Keratinocyte (primary cell): ENCODE data around the gene POMZP3. TPM values are rescaled to one million over a fixed set of nuclear protein-coding genes. Genes with fewer than 3 reads are reported as not detected.
"Not testable (repeated sequence)": the region's sequence is repeated elsewhere in the genome, so short reads cannot be mapped to it uniquely, and the experiment has no call there.

Experiments
- DNase-seq: peaks from one replicate; pipeline ENCODE4 v3.0.0-alpha.2; 2011; ENCODE audit warnings: low read depth, missing footprints, low spot score
- FAIRE-seq: peaks from 2 replicates; lab custom pipeline; 2011; peaks lifted over from hg19 to GRCh38; lab: Jason Lieb, UNC
- H2AFZ ChIP-seq: 2 replicates; pipeline ENCODE4 v1.6.0; 2012; ENCODE audit warnings: low read length, control low read depth, inconsistent platforms; ENCODE audit not compliant: control insufficient read depth
- H3K27ac ChIP-seq: 2 replicates; pipeline ENCODE4 v1.5.1; 2011; ENCODE audit warnings: low read length; ENCODE audit not compliant: control insufficient read depth, insufficient read depth
- H3K27me3 ChIP-seq: 3 replicates; pipeline ENCODE4 v1.6.0; 2011; ENCODE audit warnings: low read length; ENCODE audit not compliant: control insufficient read depth, insufficient read depth; ENCODE audit errors: extremely low read depth
- H3K36me3 ChIP-seq, 2 experiments: 2 replicates in 1 of 2; 3 replicates in 1 of 2; pipeline ENCODE4 v1.5.1; 2011; ENCODE audit warnings: low read length in 2 of 2, mild to moderate bottlenecking in 1 of 2; ENCODE audit not compliant: control insufficient read depth in 2 of 2, insufficient read depth in 2 of 2; ENCODE audit errors: extremely low read depth in 1 of 2
- H3K4me1 ChIP-seq: 3 replicates; pipeline ENCODE4 v1.5.1; 2011; ENCODE audit warnings: low read length; ENCODE audit not compliant: control insufficient read depth, insufficient read depth; ENCODE audit errors: extremely low read depth
- H3K4me2 ChIP-seq: 3 replicates; pipeline ENCODE4 v1.6.0; 2011; ENCODE audit warnings: low read depth, low read length; ENCODE audit not compliant: control insufficient read depth, insufficient read depth; ENCODE audit errors: extremely low read depth
- H3K4me3 ChIP-seq, 3 experiments: fragments of 200-600 bp in 1 of 3; sonication (generic) in 1 of 3; 2 replicates in 2 of 3; 3 replicates in 1 of 3; pipeline ENCODE4 v1.5.1; 2011 to 2016; ENCODE audit warnings: low read length in 3 of 3, mild to moderate bottlenecking in 3 of 3, control low read depth in 2 of 3, inconsistent platforms in 1 of 3, low read depth in 1 of 3, mixed read lengths in 1 of 3, mixed run types in 1 of 3, moderate library complexity in 1 of 3; ENCODE audit not compliant: control insufficient read depth in 2 of 3, insufficient read depth in 2 of 3; ENCODE audit errors: extremely low read depth in 1 of 3
- H3K79me2 ChIP-seq: 2 replicates; pipeline ENCODE4 v1.6.0; 2012; ENCODE audit warnings: low read length; ENCODE audit not compliant: control insufficient read depth, insufficient read depth
- H3K9ac ChIP-seq: 3 replicates; pipeline ENCODE4 v1.6.0; 2011; ENCODE audit warnings: low read length; ENCODE audit not compliant: control insufficient read depth, insufficient read depth; ENCODE audit errors: extremely low read depth
- H3K9me1 ChIP-seq: 3 replicates; pipeline ENCODE4 v1.6.0; 2011; ENCODE audit warnings: low read length; ENCODE audit not compliant: control insufficient read depth, insufficient read depth; ENCODE audit errors: extremely low read depth
- H3K9me3 ChIP-seq: 2 replicates; pipeline ENCODE4 v1.5.1; 2012; ENCODE audit warnings: low read depth, low read length; ENCODE audit not compliant: control insufficient read depth
- H4K20me1 ChIP-seq: 3 replicates; pipeline ENCODE4 v1.6.0; 2011; ENCODE audit warnings: low read length; ENCODE audit not compliant: control insufficient read depth, insufficient read depth; ENCODE audit errors: extremely low read depth
- CTCF ChIP-seq, 3 experiments: IDR thresholded peaks in 1 of 3; conservative IDR thresholded peaks in 1 of 3; optimal IDR thresholded peaks in 1 of 3; 2 replicates in 2 of 3; 3 replicates in 1 of 3; pipeline versions ENCODE3 to v1.5.1; 2011; ENCODE audit warnings: low read length in 3 of 3, mild to moderate bottlenecking in 3 of 3, moderate library complexity in 2 of 3, control low read depth in 1 of 3, inconsistent platforms in 1 of 3; ENCODE audit not compliant: insufficient read depth in 2 of 3; ENCODE audit errors: extremely low read depth in 1 of 3
- dilution Hi-C: fragments of 300-500 bp; cut with MboI; formaldehyde crosslinking; loops from one replicate; pipeline ENCODE4 v1.7.0; 2020; ENCODE audit warnings: low sequenced_read_pairs; ENCODE audit not compliant: extremely low pct_ligation_motif_present
- polyA plus RNA-seq, 5 experiments: library from polyadenylated mRNA; depleted of rRNA in 3 of 5; stranded (reverse) in 3 of 5; stranded (forward) in 1 of 5; unstranded in 1 of 5; fragments of >200 nt; gene quantifications; 1 replicate in 1 of 5; 2 replicates in 3 of 5; 3 replicates in 1 of 5; pipeline versions ENCODE4 v1.2.1 to v1.2.3, GENCODE V29; 2011 to 2012; ENCODE audit warnings: missing spikeins in 2 of 5, low read depth in 1 of 5, low replicate concordance in 1 of 5

POMZP3 gene
- polyA plus RNA-seq, 1 donor (not counting 4 experiments of a cell fraction or from before 2014, with no cell fraction given) = 9.1 TPM

GRCh38 chr7:76613783-76614182 lies 13.3 kb downstream of the POMZP3 start:
- H3K9ac ChIP-seq, H4K20me1 ChIP-seq, H3K79me2 ChIP-seq, H3K9me1 ChIP-seq, H3K9me3 ChIP-seq, H3K27ac ChIP-seq, H3K4me1 ChIP-seq, H3K4me3 ChIP-seq, H3K27me3 ChIP-seq, H2AFZ ChIP-seq, DNase-seq, H3K36me3 ChIP-seq, dilution Hi-C loops, H3K4me2 ChIP-seq: not testable (repeated sequence)
- peak in 1 of 3 experiments; percentile 8 for TF ChIP-seq CTCF (optimal IDR thresholded peaks at IDR 0.05 in 1 of 3, IDR thresholded peaks at IDR 0.05 in 1 of 3, conservative IDR thresholded peaks at IDR 0.05 in 1 of 3; ENCODE audit: extremely low read depth in 1 of 3, insufficient read depth in 2 of 3, low read length in 3 of 3)
- FAIRE-seq = peak; percentile 74

- peak; percentile 87 for FAIRE-seq
- DNase-seq, dilution Hi-C loops, H3K9ac ChIP-seq, H3K36me3 ChIP-seq, H3K27me3 ChIP-seq, H3K79me2 ChIP-seq, H3K4me2 ChIP-seq, H3K4me1 ChIP-seq, H3K9me1 ChIP-seq, H2AFZ ChIP-seq, H3K4me3 ChIP-seq, H3K9me3 ChIP-seq, H3K27ac ChIP-seq, H4K20me1 ChIP-seq: not testable (repeated sequence)
Measured at GRCh38 chr7:76612232-76612631, 14.8 kb downstream of the POMZP3 start.

GRCh38 chr7:76609864-76610263 lies 17.2 kb downstream of the POMZP3 start:
- H3K4me2 ChIP-seq, H3K4me3 ChIP-seq, H2AFZ ChIP-seq, H3K9me1 ChIP-seq, H3K27me3 ChIP-seq, H3K9ac ChIP-seq, H3K9me3 ChIP-seq, H4K20me1 ChIP-seq, H3K79me2 ChIP-seq, H3K36me3 ChIP-seq, H3K27ac ChIP-seq, dilution Hi-C loops, DNase-seq: not testable (repeated sequence)
- peaks cover 10% of the 10 kb centered on the region for H3K4me1 ChIP-seq
- peak; percentile 32 for FAIRE-seq

- DNase-seq = peak; percentile 28
- H3K9me3 ChIP-seq, dilution Hi-C loops, H3K79me2 ChIP-seq, H3K4me3 ChIP-seq, H4K20me1 ChIP-seq, H2AFZ ChIP-seq, H3K4me2 ChIP-seq, H3K36me3 ChIP-seq, H3K9ac ChIP-seq, H3K27me3 ChIP-seq, H3K9me1 ChIP-seq: not testable (repeated sequence)
- Histone ChIP-seq H3K4me1 (peaks cover 10% of the 10 kb centered on the region), H3K27ac (peak overlapping the region; percentile 36)
- FAIRE-seq = peak; percentile 80
Measured at GRCh38 chr7:76608469-76608868, 18.6 kb downstream of the POMZP3 start.
